K562 (cell line): ENCODE measurements around the gene TGDS.

Experiments used
- BRD9 ChIP-seq: fragments of 450-650 bp; IDR thresholded peaks from 2 replicates; pipeline ENCODE4 v1.6.1; 2018; ENCODE audit warnings: low read depth; ENCODE audit not compliant: partially characterized antibody
- ELK1 ChIP-seq: sonication (generic); formaldehyde crosslinking; IDR thresholded peaks from 2 replicates; pipeline ENCODE4 v1.8.1; 2022; ENCODE audit warnings: missing genetic modification reagents
- ETV6 ChIP-seq, 3 experiments: fragments of 150-350 bp in 1 of 3; sonication (generic) in 1 of 3; formaldehyde crosslinking in 1 of 3; IDR thresholded peaks; 2 replicates each; pipeline versions ENCODE4 v1.6.1 to v1.8.0; 2014 to 2022; ENCODE audit warnings: borderline replicate concordance in 2 of 3, low read depth in 2 of 3, antibody characterized with exemption in 1 of 3, low read length in 1 of 3, mild to moderate bottlenecking in 1 of 3, missing genetic modification reagents in 1 of 3
- NCOA1 ChIP-seq: fragments of 450-650 bp; IDR thresholded peaks from 2 replicates; pipeline ENCODE4 v1.6.1; 2016; ENCODE audit warnings: low read depth
- PML ChIP-seq: IDR thresholded peaks from 2 replicates; pipeline ENCODE4 v1.6.1; 2012; ENCODE audit warnings: low read length, inconsistent platforms
- XRCC3 ChIP-seq: fragments of 450-650 bp; IDR thresholded peaks from 2 replicates; pipeline ENCODE4 v1.6.1; 2017; ENCODE audit warnings: mild to moderate bottlenecking, moderate library complexity
- ZBTB33 ChIP-seq: sonication (generic); formaldehyde crosslinking; IDR thresholded peaks from 2 replicates; pipeline ENCODE4 v1.8.1; 2023; ENCODE audit warnings: mild to moderate bottlenecking, missing genetic modification reagents
- TF ChIP-seq, protein P1 (sequence below), 3 experiments: IDR thresholded peaks in 2 of 3; conservative IDR thresholded peaks in 1 of 3; 2 replicates each; pipeline ENCODE4 v1.5.1; 2011 to 2012; ENCODE audit warnings: low read length in 3 of 3, mild to moderate bottlenecking in 3 of 3, control low read depth in 2 of 3, improper control_type of control experiment in 1 of 3, inconsistent platforms in 1 of 3, low read depth in 1 of 3, mixed read lengths in 1 of 3, moderate library complexity in 1 of 3; ENCODE audit not compliant: insufficient read depth in 2 of 3

- TF ChIP-seq BRD9 (no peak), PML (no peak), NCOA1 (no peak), ELK1 (no peak), ZBTB33 (CRISPR knock-in tag) (no peak), XRCC3 (no peak), ETV6 (IDR thresholded peaks at IDR 0.05; ENCODE audit: borderline replicate concordance in 1 of 2, low read depth in 2 of 2, low read length in 1 of 2) (no peak), ETV6 (CRISPR knock-in tag; IDR thresholded peaks at IDR 0.05; ENCODE audit: borderline replicate concordance) (no peak)
- TF ChIP-seq, protein P1, sequence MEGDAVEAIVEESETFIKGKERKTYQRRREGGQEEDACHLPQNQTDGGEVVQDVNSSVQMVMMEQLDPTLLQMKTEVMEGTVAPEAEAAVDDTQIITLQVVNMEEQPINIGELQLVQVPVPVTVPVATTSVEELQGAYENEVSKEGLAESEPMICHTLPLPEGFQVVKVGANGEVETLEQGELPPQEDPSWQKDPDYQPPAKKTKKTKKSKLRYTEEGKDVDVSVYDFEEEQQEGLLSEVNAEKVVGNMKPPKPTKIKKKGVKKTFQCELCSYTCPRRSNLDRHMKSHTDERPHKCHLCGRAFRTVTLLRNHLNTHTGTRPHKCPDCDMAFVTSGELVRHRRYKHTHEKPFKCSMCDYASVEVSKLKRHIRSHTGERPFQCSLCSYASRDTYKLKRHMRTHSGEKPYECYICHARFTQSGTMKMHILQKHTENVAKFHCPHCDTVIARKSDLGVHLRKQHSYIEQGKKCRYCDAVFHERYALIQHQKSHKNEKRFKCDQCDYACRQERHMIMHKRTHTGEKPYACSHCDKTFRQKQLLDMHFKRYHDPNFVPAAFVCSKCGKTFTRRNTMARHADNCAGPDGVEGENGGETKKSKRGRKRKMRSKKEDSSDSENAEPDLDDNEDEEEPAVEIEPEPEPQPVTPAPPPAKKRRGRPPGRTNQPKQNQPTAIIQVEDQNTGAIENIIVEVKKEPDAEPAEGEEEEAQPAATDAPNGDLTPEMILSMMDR (IDR thresholded peaks at IDR 0.05 in 2 of 3, conservative IDR thresholded peaks at IDR 0.05 in 1 of 3; ENCODE audit: insufficient read depth in 2 of 3, low read depth in 1 of 3, low read length in 3 of 3), result no peak
These were observed 47.6 kb downstream of the TGDS start for GRCh38 chr13:94548382-94548781.
